ENCODE results near the gene WSCD2. TPM values are rescaled to one million over a fixed set of nuclear protein-coding genes. Genes with fewer than 3 reads are reported as not detected.
A peak's percentile ranks its signal among the peaks of the same experiment; 100 is the strongest.

WSCD2 gene
- total RNA-seq, 1 donor from 2014 or later, result not detected

DNA sequence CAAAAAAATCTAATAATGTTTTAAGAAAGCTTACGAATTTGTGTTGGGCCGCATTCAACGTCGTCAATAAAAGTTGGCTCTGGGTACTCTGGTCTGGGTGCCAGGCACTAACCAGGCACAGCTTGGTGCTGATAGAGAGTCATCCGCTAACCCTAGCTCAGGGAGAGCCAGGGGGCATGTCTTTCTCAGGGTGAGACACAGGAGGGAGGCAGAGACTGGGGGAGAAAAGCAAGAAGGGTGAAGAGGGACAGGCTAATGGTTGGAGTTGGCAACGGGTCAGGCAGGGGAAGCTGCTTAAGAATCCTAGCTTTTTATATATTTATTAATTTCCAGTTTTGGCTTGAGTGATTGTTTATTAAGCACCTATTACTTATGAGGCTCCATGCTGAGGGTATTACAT lies 105.1 kb downstream of the WSCD2 start:
- H3K4me1 Mint-ChIP-seq (ENCODE audit: low read depth), result no peaks in the 10 kb centered on the region
- no peaks in the 10 kb centered on the region for H3K36me3 Mint-ChIP-seq (ENCODE audit: insufficient read depth)
- H3K9me3 Mint-ChIP-seq (ENCODE audit: low read depth), result peaks cover 5% of the 10 kb centered on the region
- DNase-seq (ENCODE audit: low spot score, unreplicated experiment), result no peak
- peaks cover 30% of the 10 kb centered on the region for H3K27me3 Mint-ChIP-seq
- TF ChIP-seq, protein P1, sequence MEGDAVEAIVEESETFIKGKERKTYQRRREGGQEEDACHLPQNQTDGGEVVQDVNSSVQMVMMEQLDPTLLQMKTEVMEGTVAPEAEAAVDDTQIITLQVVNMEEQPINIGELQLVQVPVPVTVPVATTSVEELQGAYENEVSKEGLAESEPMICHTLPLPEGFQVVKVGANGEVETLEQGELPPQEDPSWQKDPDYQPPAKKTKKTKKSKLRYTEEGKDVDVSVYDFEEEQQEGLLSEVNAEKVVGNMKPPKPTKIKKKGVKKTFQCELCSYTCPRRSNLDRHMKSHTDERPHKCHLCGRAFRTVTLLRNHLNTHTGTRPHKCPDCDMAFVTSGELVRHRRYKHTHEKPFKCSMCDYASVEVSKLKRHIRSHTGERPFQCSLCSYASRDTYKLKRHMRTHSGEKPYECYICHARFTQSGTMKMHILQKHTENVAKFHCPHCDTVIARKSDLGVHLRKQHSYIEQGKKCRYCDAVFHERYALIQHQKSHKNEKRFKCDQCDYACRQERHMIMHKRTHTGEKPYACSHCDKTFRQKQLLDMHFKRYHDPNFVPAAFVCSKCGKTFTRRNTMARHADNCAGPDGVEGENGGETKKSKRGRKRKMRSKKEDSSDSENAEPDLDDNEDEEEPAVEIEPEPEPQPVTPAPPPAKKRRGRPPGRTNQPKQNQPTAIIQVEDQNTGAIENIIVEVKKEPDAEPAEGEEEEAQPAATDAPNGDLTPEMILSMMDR (IDR thresholded peaks at IDR 0.05; ENCODE audit: unreplicated experiment), result no peak
- H3K4me3 Mint-ChIP-seq (ENCODE audit: low read depth), result no peak overlapping the region
- no peak overlapping the region for H3K27ac Mint-ChIP-seq

DNA sequence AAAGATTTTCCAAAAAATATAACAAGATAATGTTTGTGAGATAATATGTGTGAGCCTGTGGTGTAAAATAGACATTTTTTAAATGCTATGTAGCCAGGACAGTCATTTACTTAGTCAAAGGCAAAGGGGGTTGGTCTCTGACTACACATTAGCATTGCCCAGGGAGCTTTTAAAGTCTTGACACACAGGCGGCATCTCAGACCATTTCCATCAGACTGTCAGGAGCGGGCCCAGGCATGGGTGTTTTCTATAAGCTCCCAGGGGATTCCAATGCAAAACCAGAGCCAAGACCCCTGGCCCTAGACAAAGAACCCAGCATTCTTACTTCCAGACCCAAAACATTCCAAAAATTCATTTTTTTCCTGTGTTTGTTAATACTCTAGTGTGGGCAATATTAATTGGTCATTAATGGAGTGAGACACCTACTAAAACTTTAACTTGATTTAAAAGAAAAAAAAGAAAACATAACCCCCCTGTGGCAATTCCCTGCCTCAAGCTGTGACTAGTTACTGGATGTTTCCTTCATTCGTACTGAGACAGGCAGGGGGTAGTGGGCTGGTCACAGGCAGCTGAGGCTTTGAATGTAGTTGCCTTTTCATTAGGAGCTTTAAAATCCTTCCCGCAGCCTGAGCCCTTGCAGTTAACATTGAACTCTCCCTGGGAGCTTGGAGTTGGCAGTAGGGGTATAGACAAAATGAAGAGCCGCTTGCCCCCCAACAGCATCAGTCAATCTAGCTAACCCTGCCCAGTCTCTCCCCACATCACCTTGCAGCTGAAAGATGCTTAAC lies 106.3 kb downstream of the WSCD2 start:
- H3K36me3 Mint-ChIP-seq (ENCODE audit: insufficient read depth), result no peaks in the 10 kb centered on the region
- no peak for DNase-seq (ENCODE audit: low spot score, unreplicated experiment)
- H3K4me3 Mint-ChIP-seq (ENCODE audit: low read depth), result no peak overlapping the region
- H3K27ac Mint-ChIP-seq, result no peak overlapping the region
- H3K27me3 Mint-ChIP-seq, result peaks cover 33% of the 10 kb centered on the region
- TF ChIP-seq, protein P1 (IDR thresholded peaks at IDR 0.05; ENCODE audit: unreplicated experiment), result no peak
- H3K9me3 Mint-ChIP-seq (ENCODE audit: low read depth), result peaks cover 5% of the 10 kb centered on the region
- H3K4me1 Mint-ChIP-seq (ENCODE audit: low read depth), result no peaks in the 10 kb centered on the region

DNA sequence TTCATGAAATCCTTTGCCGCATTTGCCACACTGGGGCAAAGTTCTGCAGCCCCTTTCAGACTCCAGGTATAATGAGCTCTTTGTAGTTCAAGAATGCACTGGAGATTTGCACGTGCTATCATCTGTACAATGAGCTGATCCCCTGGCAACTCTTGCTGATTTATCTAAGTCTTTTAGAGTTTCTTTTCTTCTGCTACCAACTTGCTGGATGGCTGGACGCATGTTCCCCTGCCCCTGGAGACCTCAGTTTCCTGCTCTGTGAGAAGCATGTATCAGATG lies 106.8 kb downstream of the WSCD2 start:
- no peak overlapping the region for H3K27ac Mint-ChIP-seq
- no peak overlapping the region for H3K4me3 Mint-ChIP-seq (ENCODE audit: low read depth)
- H3K27me3 Mint-ChIP-seq, result peaks cover 29% of the 10 kb centered on the region

DNA sequence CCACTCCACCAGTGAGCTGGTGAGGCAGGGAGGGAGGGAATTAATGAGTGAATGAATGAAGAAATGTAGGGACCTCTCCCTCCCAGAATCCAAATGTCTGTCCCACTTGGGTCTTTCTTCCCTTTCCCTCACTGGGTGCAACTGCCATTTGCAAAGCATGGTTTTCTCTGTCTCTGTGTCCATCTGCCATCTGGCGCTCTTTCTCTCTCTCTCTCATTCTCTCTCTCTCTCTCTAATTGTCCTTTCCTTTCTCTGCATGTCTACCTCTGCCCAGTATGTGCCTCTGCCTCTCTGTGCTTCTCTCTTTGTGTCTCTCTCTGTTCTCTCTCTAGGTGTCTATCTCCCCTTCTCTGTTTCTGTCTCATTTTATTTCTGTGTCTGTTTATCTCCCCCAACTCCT lies 107.3 kb downstream of the WSCD2 start:
- Mint-ChIP-seq H3K27ac (no peak overlapping the region), H3K4me3 (ENCODE audit: low read depth) (no peak overlapping the region), H3K36me3 (ENCODE audit: insufficient read depth) (no peaks in the 10 kb centered on the region), H3K27me3 (peaks cover 28% of the 10 kb centered on the region), H3K9me3 (ENCODE audit: low read depth) (peaks cover 5% of the 10 kb centered on the region), H3K4me1 (ENCODE audit: low read depth) (no peaks in the 10 kb centered on the region)
- TF ChIP-seq, protein P1 (IDR thresholded peaks at IDR 0.05; ENCODE audit: unreplicated experiment), result no peak
- no peak for DNase-seq (ENCODE audit: low spot score, unreplicated experiment)

More for the DNA sequence above, 106.8 kb downstream of the WSCD2 start:
- TF ChIP-seq, protein P1 (IDR thresholded peaks at IDR 0.05; ENCODE audit: unreplicated experiment), result no peak
- no peaks in the 10 kb centered on the region for H3K4me1 Mint-ChIP-seq (ENCODE audit: low read depth)
- no peak for DNase-seq (ENCODE audit: low spot score, unreplicated experiment)
- H3K9me3 Mint-ChIP-seq (ENCODE audit: low read depth), result peaks cover 5% of the 10 kb centered on the region
- H3K36me3 Mint-ChIP-seq (ENCODE audit: insufficient read depth), result no peaks in the 10 kb centered on the region

DNA sequence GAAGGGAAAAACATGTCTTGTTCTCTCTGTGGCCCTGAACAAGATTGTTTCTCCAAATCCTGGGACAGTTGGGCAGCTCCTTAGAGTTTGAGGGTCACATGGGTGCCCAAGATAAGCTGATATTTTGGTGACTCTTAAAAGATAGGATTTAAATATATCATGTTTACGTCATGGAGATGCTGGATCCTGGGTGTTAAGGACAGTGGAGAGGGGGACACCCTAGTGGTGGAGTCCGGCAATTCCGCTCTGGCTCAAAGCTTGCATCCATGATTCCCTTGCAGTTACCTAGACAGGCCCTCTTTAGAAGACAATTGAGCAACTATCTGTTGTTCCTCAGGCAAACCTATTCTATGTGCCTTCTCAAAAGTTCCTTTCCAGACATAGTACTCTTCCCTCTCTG lies 108.2 kb downstream of the WSCD2 start:
- Mint-ChIP-seq H3K4me3 (ENCODE audit: low read depth) (no peak overlapping the region), H3K27ac (no peak overlapping the region), H3K9me3 (ENCODE audit: low read depth) (peaks cover 5% of the 10 kb centered on the region), H3K27me3 (peaks cover 28% of the 10 kb centered on the region), H3K4me1 (ENCODE audit: low read depth) (no peaks in the 10 kb centered on the region), H3K36me3 (ENCODE audit: insufficient read depth) (no peaks in the 10 kb centered on the region)
- TF ChIP-seq, protein P1 (IDR thresholded peaks at IDR 0.05; ENCODE audit: unreplicated experiment), result peak; percentile 39
- no peak for DNase-seq (ENCODE audit: low spot score, unreplicated experiment)
